Activated CD4-positive, alpha-beta T cell treated with anti-CD3 and anti-CD28 coated beads, Interleukin-2, Interleukin-6, amounts not matched to agents 100 ng/mL and 50 ng/mL, durations not matched to agents 16 hours and 8 hours (primary cell): Measurements from ENCODE around the gene SNTG2.

Source experiments
- DNase-seq: peaks from one replicate; pipeline ENCODE4 v3.0.0-alpha.2; 2020

Gene SNTG2

DNA sequence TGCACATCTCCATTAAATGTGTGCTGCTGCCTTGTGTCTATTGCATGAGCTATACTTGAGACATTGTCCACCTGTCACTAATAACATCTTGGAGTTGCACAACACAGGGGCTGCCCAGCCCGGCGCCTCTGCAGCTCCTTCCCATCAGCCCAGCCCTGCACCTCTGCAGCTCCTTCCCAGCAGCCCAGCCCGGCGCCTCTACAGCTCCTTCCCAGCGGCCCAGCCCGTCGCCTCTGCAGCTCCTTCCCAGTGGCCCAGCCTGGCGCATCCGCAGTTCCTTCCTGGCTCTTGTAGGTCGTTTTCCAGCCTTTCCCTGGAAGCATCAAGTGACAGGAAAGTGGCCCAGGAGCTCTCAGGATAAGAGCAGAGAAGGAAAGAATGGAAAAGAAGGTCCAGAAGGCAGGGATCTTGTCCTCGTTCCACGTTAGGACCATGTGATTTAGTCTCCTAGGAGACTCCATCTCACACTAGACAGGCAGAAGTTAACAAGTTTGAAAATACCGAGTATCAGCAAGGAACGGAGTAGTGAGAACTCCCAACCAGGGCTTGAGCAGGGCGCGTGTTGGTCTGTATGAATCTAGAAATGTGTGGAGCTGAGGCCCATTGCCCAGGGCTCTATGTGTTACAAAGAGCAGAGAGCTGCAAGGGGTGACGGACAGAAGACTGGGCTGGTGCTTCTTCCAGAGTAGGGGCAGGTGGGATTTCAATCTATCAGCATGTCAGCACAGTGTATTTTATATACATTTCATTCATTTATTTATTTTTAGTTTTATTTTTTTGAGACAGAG lies 346.9 kb downstream of the SNTG2 start:
- no peak for DNase-seq

DNA sequence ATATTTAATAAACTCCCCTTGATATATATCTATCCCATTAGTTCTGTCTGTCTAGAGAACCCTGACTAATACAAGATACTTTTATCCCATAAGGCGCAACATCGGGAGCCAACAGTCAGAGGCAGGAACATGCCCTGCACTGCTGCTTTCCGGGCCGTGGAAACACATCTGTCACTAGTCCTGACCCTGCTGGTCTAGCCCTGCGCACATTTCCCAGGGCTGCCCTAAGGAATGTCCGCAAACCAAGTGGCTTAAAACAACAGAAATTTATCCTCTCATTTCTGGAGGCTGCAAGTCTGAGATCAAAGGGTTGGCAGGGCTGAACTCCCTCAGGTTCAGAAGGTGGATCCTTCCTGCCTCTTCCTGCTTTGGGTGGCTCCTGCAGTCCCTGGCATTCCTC lies 348.4 kb downstream of the SNTG2 start:
- DNase-seq, result no peak

DNA sequence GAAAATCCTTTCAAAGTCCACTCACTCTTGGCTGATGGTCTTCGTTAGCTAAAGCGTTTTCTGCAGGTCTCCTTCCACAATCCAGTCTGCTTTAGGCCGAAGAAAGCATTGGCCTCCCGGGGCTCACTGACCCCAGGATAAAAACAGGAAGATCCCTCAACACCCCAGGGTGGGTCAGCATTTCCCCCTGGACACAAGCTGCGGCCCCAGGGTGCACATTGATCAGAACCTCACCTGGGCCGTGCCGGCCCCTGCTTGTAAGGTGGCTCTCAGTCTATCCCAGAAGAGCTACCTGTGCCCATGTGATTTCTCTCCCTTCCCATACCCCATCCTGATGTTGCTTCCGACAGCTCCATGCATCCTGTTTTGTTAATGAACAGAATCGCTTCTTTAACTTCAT lies 349.6 kb downstream of the SNTG2 start:
- no peak for DNase-seq

DNA sequence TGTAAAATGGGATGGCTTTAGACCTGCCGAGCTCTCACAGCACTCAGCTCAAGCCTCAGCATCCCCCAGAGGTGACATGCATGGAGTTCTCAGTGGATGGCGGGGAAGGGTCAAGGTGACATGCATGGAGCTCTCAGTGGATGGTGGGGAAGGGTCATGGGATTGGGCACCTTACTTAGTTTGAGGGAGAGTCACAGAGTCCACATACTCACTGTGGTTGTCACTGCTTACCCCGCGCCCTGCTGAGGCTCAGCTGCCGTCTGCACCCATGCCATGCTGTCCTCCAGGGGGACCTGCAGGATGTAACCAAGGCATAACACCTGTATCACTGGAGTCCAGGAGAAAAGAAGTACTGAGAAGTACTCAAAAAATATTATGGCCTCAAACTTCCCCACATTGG lies 350.4 kb downstream of the SNTG2 start:
- DNase-seq, result no peak

DNA sequence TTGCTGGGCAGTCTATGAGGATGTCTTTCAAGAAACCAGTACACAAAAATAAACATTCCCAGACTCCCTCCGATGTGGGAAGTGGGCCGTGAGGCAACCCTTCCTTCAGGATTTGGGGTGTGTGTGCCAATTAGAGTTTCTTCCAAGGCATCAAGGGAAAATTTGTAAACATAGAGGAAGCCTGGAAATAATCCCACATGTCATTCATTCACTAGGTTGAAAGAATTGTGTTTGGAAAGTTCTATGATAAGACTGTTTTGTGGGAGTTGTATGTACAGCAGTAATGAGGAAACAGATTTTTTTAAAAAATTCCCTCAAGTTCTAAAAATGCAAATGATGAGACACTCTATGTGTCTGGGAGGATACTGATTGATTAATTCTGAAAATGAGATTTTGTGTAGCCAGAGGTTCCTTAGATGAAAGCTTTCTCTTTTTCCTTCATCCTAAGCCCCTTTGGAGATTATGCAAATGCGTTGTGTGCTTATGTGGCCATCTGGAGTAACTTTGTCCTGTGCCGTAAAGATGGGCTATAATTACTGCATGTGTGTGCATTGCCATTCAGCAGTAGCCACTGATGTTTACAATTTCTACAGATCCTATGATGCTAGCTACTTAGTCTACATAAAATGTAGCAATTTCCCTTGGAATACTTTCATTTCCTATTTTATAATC lies 354.8 kb downstream of the SNTG2 start:
- no peak for DNase-seq

DNA sequence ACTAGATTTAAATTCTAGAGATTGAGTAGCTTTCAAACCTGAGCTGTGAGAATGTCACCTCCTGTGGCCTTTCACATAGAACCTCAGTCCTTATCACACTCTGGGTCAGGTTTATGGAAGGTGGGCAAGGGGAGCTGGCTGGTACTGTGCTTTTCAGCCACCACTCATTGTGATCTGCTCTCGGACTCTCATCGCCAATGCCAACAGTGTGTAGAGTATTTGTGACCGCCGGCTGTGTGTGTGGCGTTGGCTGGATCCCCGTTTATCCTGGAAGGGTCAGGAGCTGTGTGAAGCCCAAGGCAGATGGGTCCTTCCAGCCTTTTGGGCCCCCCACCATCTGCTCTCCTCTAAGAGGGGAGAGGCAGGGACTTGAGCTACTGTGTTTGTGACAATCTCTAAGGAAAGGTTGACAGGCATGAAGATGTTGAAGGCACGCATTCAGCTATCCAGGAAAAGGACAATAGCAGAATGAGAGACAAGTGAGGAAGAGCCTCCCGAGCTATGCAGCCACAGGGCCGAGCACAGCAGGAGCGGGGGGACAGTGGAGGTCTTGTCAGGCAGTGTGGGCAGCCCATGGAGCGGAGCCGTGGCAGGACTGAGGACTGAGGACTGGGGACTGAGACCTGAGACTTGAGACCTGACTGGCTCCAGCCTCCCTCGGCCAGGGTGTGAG lies 355.5 kb downstream of the SNTG2 start:
- DNase-seq, result no peak

DNA sequence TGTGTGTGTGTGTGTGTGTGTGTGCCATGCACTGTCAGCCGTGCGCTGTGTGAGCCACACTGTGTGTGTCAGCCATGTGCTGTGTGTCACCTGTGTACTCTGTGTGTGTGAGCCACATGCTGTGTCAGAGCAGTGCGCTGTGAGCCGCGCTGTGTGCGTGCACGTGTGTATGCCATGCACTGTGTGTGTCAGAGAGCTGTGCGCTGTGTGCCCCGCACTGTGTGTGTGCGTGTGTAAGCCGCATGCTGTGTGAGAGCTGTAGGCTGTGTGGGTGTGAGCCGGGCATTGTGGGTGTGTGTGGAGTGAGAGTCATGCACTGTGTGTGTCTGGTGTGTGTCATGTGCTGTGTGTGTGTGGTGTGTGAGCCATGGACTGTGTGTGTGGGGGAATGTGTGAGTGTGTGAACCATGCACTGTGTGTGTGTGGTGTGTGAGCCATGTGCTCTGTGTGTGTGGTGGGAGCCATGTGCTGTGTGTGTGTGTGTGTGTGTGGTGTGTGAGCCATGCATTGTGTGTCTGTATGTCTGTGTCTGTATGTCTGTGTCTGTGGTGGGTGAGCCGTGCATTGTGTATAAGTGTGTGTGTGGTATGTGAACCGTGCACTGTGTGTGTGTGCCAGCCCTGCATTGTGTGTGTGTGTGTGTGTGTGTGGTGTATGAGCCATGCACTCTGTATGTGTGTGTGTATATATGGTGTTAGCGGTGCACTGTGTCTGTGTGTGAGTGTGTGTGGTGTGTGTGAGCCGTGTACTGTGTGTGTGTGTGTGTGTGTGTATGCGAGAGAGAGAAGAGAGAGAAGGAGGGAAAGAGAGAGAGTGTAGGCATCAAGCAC lies 356.3 kb downstream of the SNTG2 start:
- no peak for DNase-seq

DNA sequence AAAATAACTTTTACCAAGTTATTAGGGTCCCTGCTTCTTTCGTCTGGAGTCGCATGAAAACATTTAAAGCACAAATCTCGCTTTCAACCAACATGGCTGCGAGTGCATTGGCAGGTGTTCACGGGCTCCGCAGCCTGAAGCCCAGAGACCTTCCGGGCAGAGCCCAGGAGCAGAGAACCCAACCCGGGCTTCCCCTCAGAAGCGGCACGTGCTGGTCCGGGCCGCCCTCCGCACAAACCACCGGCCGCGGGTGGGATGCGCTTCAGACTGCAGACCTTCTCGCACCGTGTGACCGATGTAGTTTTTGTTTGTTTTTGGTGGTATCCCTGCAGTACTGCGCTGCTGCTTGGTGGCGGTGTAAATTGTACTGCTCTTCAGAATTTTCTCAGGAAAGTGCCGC lies 357.0 kb downstream of the SNTG2 start:
- no peak for DNase-seq

DNA sequence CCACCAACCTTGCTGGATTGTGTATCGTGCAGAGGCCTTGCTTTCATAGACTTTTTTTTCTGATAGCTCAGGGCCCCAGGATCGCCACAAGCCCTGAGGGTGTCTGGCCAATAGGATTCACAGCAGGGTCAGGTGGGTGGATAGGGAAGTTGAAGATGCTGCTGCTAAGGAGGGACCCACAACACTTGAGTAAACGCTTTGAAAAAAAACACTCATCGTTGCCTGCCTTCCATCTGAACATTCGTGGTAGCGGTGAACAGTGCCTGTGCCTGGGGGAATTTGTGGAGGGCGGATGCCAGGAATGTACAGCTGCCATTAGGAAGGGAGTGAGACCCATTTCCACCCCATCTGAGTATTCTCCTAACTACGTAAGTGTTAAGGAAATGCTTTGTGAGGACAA lies 358.0 kb downstream of the SNTG2 start:
- no peak for DNase-seq

DNA sequence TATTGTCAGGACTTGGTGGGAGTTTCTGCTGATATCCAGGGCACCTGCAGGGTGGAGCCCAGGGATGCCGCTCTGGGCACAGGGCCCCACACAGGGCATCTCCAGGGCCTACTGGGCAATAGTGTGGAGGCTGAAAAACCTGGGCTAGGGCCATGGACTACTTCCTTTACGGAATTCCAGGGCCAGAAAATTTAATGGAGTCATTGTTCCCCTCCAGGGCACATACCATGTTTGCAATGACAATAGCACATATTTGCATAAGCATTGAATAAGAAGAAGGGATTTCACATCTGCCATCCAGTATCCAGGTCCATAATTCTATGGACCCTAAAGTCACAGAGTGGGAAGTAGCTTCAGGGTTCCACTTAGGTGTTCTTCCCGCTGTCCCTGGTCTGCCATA lies 358.9 kb downstream of the SNTG2 start:
- no peak for DNase-seq

DNA sequence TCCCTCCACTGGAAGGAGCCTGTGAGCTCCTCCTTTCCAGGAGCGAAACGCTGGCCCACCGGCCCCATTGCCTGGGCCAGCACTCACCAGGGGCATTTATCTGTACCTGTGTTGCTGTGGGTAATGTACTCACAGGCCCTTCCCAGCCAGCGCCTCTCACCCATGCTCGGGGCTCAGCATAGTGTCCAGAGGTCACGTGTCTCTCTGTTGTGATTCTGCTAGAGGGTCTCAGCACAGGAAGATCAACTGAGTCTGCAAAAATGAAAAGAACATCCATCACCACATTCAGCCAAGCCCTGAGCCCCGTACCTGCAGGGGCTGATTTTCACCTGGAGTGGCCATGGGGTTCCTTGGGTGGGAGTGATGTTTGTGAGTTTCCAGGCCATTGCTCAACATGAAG lies 359.6 kb downstream of the SNTG2 start:
- DNase-seq, result no peak

DNA sequence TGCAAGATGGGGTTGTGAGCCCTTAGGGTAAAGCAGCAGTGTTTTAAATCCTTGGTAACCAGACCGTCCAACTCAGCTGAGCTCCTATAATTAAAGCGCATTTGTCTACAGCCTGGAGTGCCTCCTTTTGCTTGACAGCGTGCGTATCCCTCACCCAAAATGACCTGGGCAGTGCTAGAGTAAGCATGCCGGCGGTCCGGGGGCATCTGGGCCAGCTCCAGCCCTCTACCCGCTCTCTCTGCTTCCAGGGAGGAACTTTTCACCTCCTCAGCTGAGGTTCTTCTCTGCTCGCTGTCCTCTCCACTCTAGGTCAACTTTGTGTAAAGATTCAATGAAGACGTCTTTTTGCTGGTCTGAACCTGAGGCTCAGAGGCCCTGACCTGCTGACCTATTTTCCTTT lies 360.2 kb downstream of the SNTG2 start:
- no peak for DNase-seq

DNA sequence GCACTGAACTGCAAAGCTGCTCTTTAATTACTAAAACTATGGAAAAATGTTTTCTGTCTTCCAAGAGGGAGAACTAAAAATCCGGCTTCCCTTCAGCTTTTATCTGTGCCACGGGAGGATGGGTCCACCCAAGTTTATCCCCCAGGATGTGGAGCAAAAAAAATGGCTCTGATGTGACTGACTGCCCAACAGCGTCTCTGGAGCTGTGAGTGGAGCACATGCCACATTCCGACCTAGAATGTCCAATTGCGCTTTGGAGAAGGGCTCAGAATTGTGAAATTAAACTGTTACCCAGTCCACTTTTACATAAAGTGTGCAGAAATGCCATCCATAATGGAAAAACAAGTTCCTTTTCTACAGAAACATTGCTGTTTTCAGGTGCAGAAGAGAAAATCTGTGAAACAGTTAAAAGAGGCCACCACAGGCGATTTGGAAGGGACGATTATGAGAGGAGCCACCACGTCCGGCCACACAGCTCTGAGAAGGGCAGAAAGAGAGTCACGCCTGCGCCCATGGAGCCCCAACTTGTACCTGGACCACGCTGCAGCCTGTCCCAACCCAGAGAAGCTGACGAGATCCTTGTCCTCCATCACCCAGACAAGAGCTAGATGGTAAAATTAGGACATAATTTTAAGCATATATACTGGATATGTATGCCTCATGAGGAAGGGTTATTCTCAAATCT lies 362.7 kb downstream of the SNTG2 start:
- DNase-seq, result no peak

DNA sequence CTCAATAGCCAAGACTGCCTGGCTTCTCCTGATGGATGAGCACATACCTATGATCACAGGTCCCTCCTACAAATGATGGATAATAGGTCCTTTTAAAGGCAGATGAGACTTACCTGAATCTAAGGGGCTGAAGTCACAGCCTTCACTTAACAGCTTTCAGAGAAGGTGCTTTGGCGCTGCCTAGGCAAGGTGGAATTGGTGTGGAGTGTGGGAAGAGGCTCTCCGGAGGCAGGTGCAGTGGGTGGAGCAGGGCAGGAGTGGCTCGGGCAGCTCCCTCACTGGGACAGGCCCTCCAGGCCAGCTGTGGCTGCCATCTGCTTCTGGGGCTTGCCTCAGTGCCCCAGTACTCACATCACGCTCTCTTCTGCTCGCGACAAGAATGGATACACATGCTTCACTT lies 363.6 kb downstream of the SNTG2 start:
- DNase-seq, result no peak

DNA sequence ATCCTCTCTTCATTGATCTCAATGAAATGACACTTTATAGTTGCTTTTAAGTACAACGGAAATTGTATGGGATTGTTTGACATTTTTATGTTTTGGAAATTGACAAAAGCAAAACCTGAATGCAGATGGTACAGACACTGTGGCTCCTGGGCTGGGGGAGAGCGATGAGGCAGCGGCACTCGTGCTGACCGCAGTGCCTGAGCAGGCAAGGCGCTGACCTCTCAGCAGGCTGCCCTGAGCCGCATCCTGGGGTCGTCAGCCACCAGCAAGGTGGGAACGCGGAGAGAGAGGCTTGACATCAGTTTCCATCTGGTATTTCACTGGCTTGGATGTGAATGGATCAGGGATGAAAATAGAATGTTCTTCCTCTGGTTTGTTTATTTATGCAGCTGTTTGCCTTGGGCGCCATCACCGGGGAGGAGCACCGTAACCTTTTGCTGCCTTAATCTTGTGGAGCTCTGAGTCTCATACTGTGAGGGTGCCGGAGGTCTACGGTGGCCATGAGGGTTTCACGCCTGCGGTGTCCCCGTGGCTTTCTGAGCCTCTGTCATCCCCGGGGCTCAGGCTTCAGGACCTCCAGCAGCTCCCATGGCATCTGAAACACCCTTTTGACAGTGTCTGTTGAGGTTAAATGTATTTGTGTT lies 367.8 kb downstream of the SNTG2 start:
- no peak for DNase-seq

DNA sequence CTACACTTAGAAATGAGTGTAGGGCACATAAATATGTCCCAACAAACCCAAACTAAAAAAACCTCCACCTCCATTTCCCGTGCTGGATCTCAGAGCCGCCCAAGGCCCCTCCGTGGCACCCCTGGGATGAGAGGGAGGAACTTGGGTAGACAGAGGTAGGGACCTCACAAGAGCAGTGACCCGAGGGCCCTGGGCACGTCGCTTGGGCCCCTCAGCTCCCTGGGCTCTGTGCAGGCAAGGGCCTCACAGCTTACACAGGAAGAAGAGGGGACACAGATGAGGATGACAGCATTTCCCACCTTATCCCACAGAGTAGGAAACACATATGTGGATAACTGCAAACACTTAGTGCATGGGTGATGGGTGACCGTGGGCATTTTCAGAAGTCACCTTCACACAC lies 368.7 kb downstream of the SNTG2 start:
- no peak for DNase-seq

DNA sequence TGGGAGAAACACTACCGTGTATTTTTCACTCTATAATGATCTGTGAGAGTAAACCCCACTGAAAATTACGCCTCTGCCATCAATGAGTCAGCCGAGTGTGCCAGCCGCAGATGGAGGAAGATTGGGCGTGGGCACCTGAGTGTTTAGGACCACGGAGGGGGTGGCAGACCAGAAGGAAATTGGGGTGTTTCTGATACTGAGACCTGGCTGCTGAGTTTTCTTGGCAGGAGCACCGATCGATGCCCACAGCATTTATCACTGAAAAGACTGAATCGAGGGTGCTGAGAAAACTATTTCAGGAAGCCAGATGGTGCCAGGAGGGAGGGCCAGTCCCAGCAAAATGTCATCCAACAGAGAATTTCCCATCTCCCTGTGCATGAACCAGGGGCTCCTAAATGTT lies 370.7 kb downstream of the SNTG2 start:
- no peak for DNase-seq

DNA sequence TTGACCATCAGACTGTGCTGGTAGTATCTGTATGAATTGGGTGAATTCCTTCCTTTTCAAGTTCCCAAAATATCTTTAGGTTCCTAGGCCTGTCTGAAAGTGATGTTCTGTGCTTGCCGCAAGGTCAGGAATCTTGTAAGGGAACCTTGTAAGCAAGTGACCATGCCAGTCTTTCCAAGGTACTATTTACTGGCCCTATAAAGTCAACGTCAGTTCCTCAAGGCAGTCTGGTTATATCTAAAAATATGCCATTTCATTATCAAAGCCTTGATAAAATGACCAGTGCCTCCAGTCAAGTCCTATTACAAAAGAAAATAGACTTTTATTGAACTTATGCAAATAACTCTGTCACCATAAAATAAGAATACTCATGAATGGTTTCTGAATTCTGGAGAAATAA lies 374.2 kb downstream of the SNTG2 start:
- DNase-seq, result no peak

DNA sequence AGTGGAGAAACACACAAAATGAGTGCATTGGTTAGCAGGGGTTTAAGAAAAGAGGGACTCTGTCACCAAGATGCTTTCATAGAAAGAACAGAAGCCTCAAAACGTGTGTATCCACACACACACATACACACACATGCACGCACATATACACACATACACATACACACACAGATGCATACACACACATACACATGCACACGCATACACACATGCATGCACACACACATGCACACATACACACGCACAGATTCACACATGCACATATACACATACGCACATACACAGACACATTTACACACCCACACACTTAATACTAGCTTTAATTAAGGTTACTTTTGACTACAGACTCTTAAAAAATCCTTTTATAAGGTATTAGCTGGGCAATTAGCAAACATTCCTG lies 378.0 kb downstream of the SNTG2 start:
- no peak for DNase-seq

DNA sequence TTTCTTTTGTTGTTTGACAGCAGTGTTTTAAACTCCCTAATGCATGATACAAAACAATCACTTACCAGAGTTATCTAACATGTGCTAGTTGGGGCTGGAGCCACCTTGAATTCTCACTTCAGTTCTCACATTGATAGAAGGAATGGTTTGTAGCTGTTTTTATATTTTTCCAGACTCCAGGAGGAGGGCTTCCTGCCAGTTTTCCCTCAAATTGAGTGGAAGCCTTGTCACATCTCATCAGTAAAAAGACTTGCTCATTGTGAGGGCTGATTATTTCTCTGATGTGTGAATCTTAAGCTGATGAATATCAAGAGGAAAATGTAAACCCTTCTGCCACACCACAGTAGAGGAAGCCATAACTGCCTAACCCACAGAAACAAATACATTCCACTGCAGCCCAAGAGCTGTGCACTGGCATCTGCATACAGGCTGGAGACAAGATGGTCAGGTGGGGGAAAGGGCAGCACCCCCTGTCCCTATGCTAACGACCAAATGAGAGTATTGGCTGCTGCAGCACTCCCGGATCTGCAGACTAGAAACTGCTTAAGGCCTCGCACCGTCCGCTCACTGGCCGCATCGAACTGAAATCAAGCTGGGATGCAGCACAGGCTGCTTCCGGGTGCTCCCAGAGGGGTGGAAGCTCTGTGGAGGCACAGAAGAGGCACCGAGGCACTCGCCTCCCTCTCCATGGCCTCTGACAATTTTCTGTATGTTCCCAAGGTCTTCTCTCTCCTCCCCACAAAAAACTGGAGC lies 388.9 kb downstream of the SNTG2 start:
- no peak for DNase-seq

DNA sequence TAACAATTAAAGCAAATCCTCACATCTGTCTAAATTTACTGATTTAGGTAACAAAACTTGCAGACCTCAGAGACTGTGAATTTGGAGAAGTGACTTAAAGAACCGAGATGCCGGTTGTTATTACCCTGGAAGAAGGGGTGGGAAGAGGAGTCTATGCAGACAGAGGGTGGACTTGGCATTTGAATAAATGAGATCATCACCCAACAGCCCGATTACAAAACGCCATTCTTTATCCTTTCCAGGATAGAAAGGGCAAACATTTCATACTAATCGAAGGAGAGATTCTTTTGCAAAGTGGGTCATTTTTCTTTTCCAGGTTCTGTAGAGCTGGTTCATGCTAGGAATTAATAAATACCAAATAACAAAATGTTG lies 389.5 kb downstream of the SNTG2 start:
- no peak for DNase-seq
